Adipocyte (in vitro differentiated cells): Measurements from ENCODE around the gene HDGFL3.

Source experiments
- DNase-seq: peaks from one replicate; pipeline ENCODE4 v3.0.0-alpha.2; 2015; ENCODE audit warnings: low read depth
- H3K27me3 ChIP-seq: replicated peaks from 2 replicates; pipeline ENCODE4 v1.7.0; 2013; ENCODE audit warnings: mild to moderate bottlenecking, low read length, moderate library complexity; ENCODE audit not compliant: control insufficient read depth, insufficient read depth
- H3K36me3 ChIP-seq: 2 replicates; pipeline ENCODE4 v1.7.0; 2013; ENCODE audit warnings: low read length, mild to moderate bottlenecking, moderate library complexity; ENCODE audit not compliant: control insufficient read depth, insufficient read depth, severe bottlenecking
- H3K4me1 ChIP-seq: 2 replicates; pipeline ENCODE4 v1.7.0; 2013; ENCODE audit warnings: mild to moderate bottlenecking, low read length, moderate library complexity; ENCODE audit not compliant: control insufficient read depth, insufficient read depth
- H3K4me3 ChIP-seq: 2 replicates; pipeline ENCODE4 v1.7.0; 2013; ENCODE audit warnings: mild to moderate bottlenecking, low read length, moderate library complexity
- H3K9ac ChIP-seq: 2 replicates; pipeline ENCODE4 v1.7.0; 2013; ENCODE audit warnings: mild to moderate bottlenecking, low read length, moderate library complexity
- H3K9me3 ChIP-seq: 2 replicates; pipeline ENCODE4 v1.7.0; 2013; ENCODE audit warnings: mild to moderate bottlenecking, low read length, moderate library complexity; ENCODE audit not compliant: control insufficient read depth

Gene HDGFL3

GRCh38 chr15:83209333-83209732, 1.7 kb upstream of the HDGFL3 start:
- Histone ChIP-seq H3K27me3 (no peaks in the 10 kb centered on the region), H3K9ac (no peak overlapping the region), H3K9me3 (no peaks in the 10 kb centered on the region), H3K4me3 (no peak overlapping the region), H3K4me1 (peaks cover 11% of the 10 kb centered on the region), H3K36me3 (no peaks in the 10 kb centered on the region)
- DNase-seq: no peak

- peak overlapping the region; percentile 87 for H3K4me3 ChIP-seq
- no peaks in the 10 kb centered on the region for H3K36me3 ChIP-seq
- no peaks in the 10 kb centered on the region for H3K27me3 ChIP-seq
- DNase-seq: no peak
- H3K9me3 ChIP-seq: no peaks in the 10 kb centered on the region
- H3K9ac ChIP-seq: peak overlapping the region; percentile 55
- peaks cover 11% of the 10 kb centered on the region for H3K4me1 ChIP-seq
Observed at GRCh38 chr15:83208367-83208661, 691 bp upstream of the HDGFL3 start.

GRCh38 chr15:83207009-83207659, 489 bp downstream of the HDGFL3 start:
- Histone ChIP-seq H3K4me3 (peak overlapping the region; percentile 87), H3K9ac (peak overlapping the region; percentile 86), H3K9me3 (no peaks in the 10 kb centered on the region), H3K27me3 (no peaks in the 10 kb centered on the region), H3K4me1 (peaks cover 11% of the 10 kb centered on the region), H3K36me3 (no peaks in the 10 kb centered on the region)
- DNase-seq: peak; percentile 71

- Histone ChIP-seq H3K36me3 (no peaks in the 10 kb centered on the region), H3K9me3 (no peaks in the 10 kb centered on the region), H3K27me3 (no peaks in the 10 kb centered on the region), H3K4me1 (peaks cover 15% of the 10 kb centered on the region), H3K4me3 (peak overlapping the region; percentile 87), H3K9ac (peak overlapping the region; percentile 86)
- no peak for DNase-seq
Observed at GRCh38 chr15:83206526-83207008, 1.1 kb downstream of the HDGFL3 start.

GRCh38 chr15:83205725-83206324, 1.8 kb downstream of the HDGFL3 start:
- peak; percentile 75 for DNase-seq
- Histone ChIP-seq H3K27me3 (no peaks in the 10 kb centered on the region), H3K36me3 (no peaks in the 10 kb centered on the region), H3K4me1 (peaks cover 15% of the 10 kb centered on the region), H3K9me3 (no peaks in the 10 kb centered on the region), H3K4me3 (peak overlapping the region; percentile 87), H3K9ac (peak overlapping the region; percentile 86)

GRCh38 chr15:83204697-83205096, 2.9 kb downstream of the HDGFL3 start:
- peaks cover 15% of the 10 kb centered on the region for H3K4me1 ChIP-seq
- no peak overlapping the region for H3K4me3 ChIP-seq
- H3K9me3 ChIP-seq: no peaks in the 10 kb centered on the region
- no peaks in the 10 kb centered on the region for H3K36me3 ChIP-seq
- no peak overlapping the region for H3K9ac ChIP-seq
- no peak for DNase-seq
- H3K27me3 ChIP-seq: no peaks in the 10 kb centered on the region

- Histone ChIP-seq H3K4me3 (no peak overlapping the region), H3K36me3 (no peaks in the 10 kb centered on the region)
Observed at GRCh38 chr15:83203543-83203942, 4.1 kb downstream of the HDGFL3 start.

GRCh38 chr15:83200589-83200988, 7.0 kb downstream of the HDGFL3 start:
- Histone ChIP-seq H3K4me3 (no peak overlapping the region), H3K9me3 (no peaks in the 10 kb centered on the region), H3K4me1 (peaks cover 5% of the 10 kb centered on the region), H3K27me3 (no peaks in the 10 kb centered on the region), H3K36me3 (no peaks in the 10 kb centered on the region), H3K9ac (no peak overlapping the region)
- peak; percentile 9 for DNase-seq

More at GRCh38 chr15:83203543-83203942, 4.1 kb downstream of the HDGFL3 start:
- no peaks in the 10 kb centered on the region for H3K27me3 ChIP-seq
- no peak for DNase-seq
- no peak overlapping the region for H3K9ac ChIP-seq
- no peaks in the 10 kb centered on the region for H3K9me3 ChIP-seq
- H3K4me1 ChIP-seq: peaks cover 15% of the 10 kb centered on the region

- H3K36me3 ChIP-seq: no peaks in the 10 kb centered on the region
- H3K9me3 ChIP-seq: no peaks in the 10 kb centered on the region
- peaks cover 4% of the 10 kb centered on the region for H3K4me1 ChIP-seq
- DNase-seq: peak; percentile 51
- H3K9ac ChIP-seq: no peak overlapping the region
- H3K4me3 ChIP-seq: no peak overlapping the region
- no peaks in the 10 kb centered on the region for H3K27me3 ChIP-seq
Observed at GRCh38 chr15:83200162-83200561, 7.5 kb downstream of the HDGFL3 start.

- Histone ChIP-seq H3K4me1 (peaks cover 4% of the 10 kb centered on the region), H3K4me3 (no peak overlapping the region), H3K9ac (no peak overlapping the region), H3K9me3 (no peaks in the 10 kb centered on the region), H3K36me3 (no peaks in the 10 kb centered on the region), H3K27me3 (no peaks in the 10 kb centered on the region)
- no peak for DNase-seq
Observed at GRCh38 chr15:83199288-83199687, 8.3 kb downstream of the HDGFL3 start.

- no peak for DNase-seq
- H3K9me3 ChIP-seq: no peaks in the 10 kb centered on the region
- no peaks in the 10 kb centered on the region for H3K36me3 ChIP-seq
- no peak overlapping the region for H3K4me3 ChIP-seq
- peaks cover 4% of the 10 kb centered on the region for H3K4me1 ChIP-seq
- no peak overlapping the region for H3K9ac ChIP-seq
- H3K27me3 ChIP-seq: no peaks in the 10 kb centered on the region
Observed at GRCh38 chr15:83198476-83198875, 9.1 kb downstream of the HDGFL3 start.

GRCh38 chr15:83194528-83194927, 13.1 kb downstream of the HDGFL3 start:
- Histone ChIP-seq H3K9ac (no peak overlapping the region), H3K36me3 (no peaks in the 10 kb centered on the region), H3K9me3 (no peaks in the 10 kb centered on the region), H3K4me3 (no peak overlapping the region), H3K4me1 (no peaks in the 10 kb centered on the region), H3K27me3 (no peaks in the 10 kb centered on the region)
- DNase-seq: no peak
